RWPE2 (cell line): ENCODE results near the gene KIF26A.

Experiments used
- ATAC-seq: fragments of 200-7000 bp; cut with Tn5 transposase; 3 replicates; pipeline ENCODE4 v1.9.1; 2021; ENCODE audit warnings: low read depth
- DNase-seq: peaks from one replicate; pipeline ENCODE4 v3.0.0-alpha.2; 2020; ENCODE audit warnings: low spot score
- H3K27ac ChIP-seq: fragments of 450-650 bp; 2 replicates; pipeline ENCODE4 v1.5.1; 2017; ENCODE audit warnings: mild to moderate bottlenecking; ENCODE audit not compliant: poor library complexity, severe bottlenecking
- H3K27me3 ChIP-seq: fragments of 250-450 bp; sonication (Bioruptor Pico); 2 replicates; pipeline ENCODE4 v1.5.1; 2021; ENCODE audit warnings: mild to moderate bottlenecking, moderate library complexity; ENCODE audit not compliant: insufficient read depth, poor library complexity, severe bottlenecking
- H3K36me3 ChIP-seq: fragments of 250-450 bp; sonication (Bioruptor Pico); 2 replicates; pipeline ENCODE4 v1.5.1; 2020; ENCODE audit warnings: low read depth, mild to moderate bottlenecking, moderate library complexity
- H3K4me1 ChIP-seq: fragments of 250-450 bp; sonication (Bioruptor Pico); 2 replicates; pipeline ENCODE4 v1.5.1; 2021; ENCODE audit warnings: mild to moderate bottlenecking, moderate library complexity; ENCODE audit not compliant: insufficient read depth, poor library complexity, severe bottlenecking
- H3K4me3 ChIP-seq: fragments of 250-450 bp; sonication (Bioruptor Pico); 2 replicates; pipeline ENCODE4 v1.5.1; 2021; ENCODE audit warnings: mild to moderate bottlenecking, moderate library complexity; ENCODE audit not compliant: severe bottlenecking
- H3K9me3 ChIP-seq: fragments of 250-450 bp; sonication (Bioruptor Pico); 2 replicates; pipeline ENCODE4 v1.5.1; 2021; ENCODE audit warnings: mild to moderate bottlenecking, moderate library complexity; ENCODE audit not compliant: severe bottlenecking
- CTCF ChIP-seq: fragments of 450-650 bp; IDR thresholded peaks from one replicate; pipeline ENCODE4 v1.5.1; 2017; ENCODE audit warnings: mild to moderate bottlenecking, moderate library complexity; ENCODE audit not compliant: poor library complexity, severe bottlenecking

KIF26A gene

GRCh38 chr14:104172349-104172748 is 34.0 kb downstream of the KIF26A start:
- Histone ChIP-seq H3K27ac (no peak overlapping the region), H3K9me3 (no peaks in the 10 kb centered on the region), H3K4me1 (no peaks in the 10 kb centered on the region), H3K27me3 (no peaks in the 10 kb centered on the region), H3K36me3 (no peaks in the 10 kb centered on the region), H3K4me3 (no peak overlapping the region)
- DNase-seq (no peak), ATAC-seq (no peak)
- no peak for TF ChIP-seq CTCF

GRCh38 chr14:104172880-104173279 is 34.5 kb downstream of the KIF26A start:
- H3K36me3 ChIP-seq: no peaks in the 10 kb centered on the region
- DNase-seq: no peak
- H3K27ac ChIP-seq: no peak overlapping the region
- H3K4me1 ChIP-seq: no peaks in the 10 kb centered on the region
- no peak for TF ChIP-seq CTCF
- no peak overlapping the region for H3K4me3 ChIP-seq
- no peaks in the 10 kb centered on the region for H3K9me3 ChIP-seq
- no peak for ATAC-seq
- no peaks in the 10 kb centered on the region for H3K27me3 ChIP-seq

GRCh38 chr14:104174051-104174450 is 35.7 kb downstream of the KIF26A start:
- H3K27ac ChIP-seq: no peak overlapping the region
- no peak for TF ChIP-seq CTCF
- no peaks in the 10 kb centered on the region for H3K9me3 ChIP-seq
- no peaks in the 10 kb centered on the region for H3K27me3 ChIP-seq
- H3K4me3 ChIP-seq: no peak overlapping the region
- H3K36me3 ChIP-seq: no peaks in the 10 kb centered on the region
- ATAC-seq (no peak), DNase-seq (no peak)
- no peaks in the 10 kb centered on the region for H3K4me1 ChIP-seq

- DNase-seq (no peak), ATAC-seq (no peak)
- no peaks in the 10 kb centered on the region for H3K9me3 ChIP-seq
- no peaks in the 10 kb centered on the region for H3K27me3 ChIP-seq
- H3K27ac ChIP-seq: no peak overlapping the region
- no peaks in the 10 kb centered on the region for H3K36me3 ChIP-seq
- no peak for TF ChIP-seq CTCF
- H3K4me1 ChIP-seq: no peaks in the 10 kb centered on the region
- no peak overlapping the region for H3K4me3 ChIP-seq
Measured at GRCh38 chr14:104175041-104175440, 36.7 kb downstream of the KIF26A start.

- Histone ChIP-seq H3K9me3 (no peaks in the 10 kb centered on the region), H3K4me1 (no peaks in the 10 kb centered on the region), H3K27me3 (no peaks in the 10 kb centered on the region), H3K36me3 (no peaks in the 10 kb centered on the region), H3K4me3 (no peak overlapping the region), H3K27ac (no peak overlapping the region)
- ATAC-seq: no peak
- no peak for DNase-seq
- TF ChIP-seq CTCF: no peak
Measured at GRCh38 chr14:104175811-104176210, 37.4 kb downstream of the KIF26A start.
